WTC11 (cell line): ENCODE measurements around the gene POLR3H. TPM values are rescaled to one million over a fixed set of nuclear protein-coding genes. Genes with fewer than 3 reads are reported as not detected.

Experiments used
- ATAC-seq: fragments of 200-7000 bp; cut with Tn5 transposase; 2 replicates; pipeline ENCODE4 v1.10.0; 2021; ENCODE audit warnings: mild to moderate bottlenecking, moderate library complexity
- CTCF ChIA-PET: fragments of 300-600 bp; sonication (Branson Sonifier 250); formaldehyde crosslinking; loops from one replicate; lab custom pipeline; 2021; ENCODE audit warnings: antibody characterized with exemption; lab: Charles Lee
- POLR2A ChIA-PET: fragments of 350-600 bp; sonication (Branson Sonifier 250); formaldehyde crosslinking; loops from one replicate; lab custom pipeline; 2021; ENCODE audit warnings: antibody characterized with exemption; lab: Charles Lee
- DNase-seq: peaks from one replicate; pipeline ENCODE4 v3.0.0; 2021; ENCODE audit warnings: low spot score
- H3K27ac Mint-ChIP-seq: 2 replicates; pipeline ENCODE4 v1.8.0; 2021; ENCODE audit warnings: mixed read lengths
- H3K27me3 Mint-ChIP-seq: 2 replicates; pipeline ENCODE4 v1.8.0; 2021; ENCODE audit warnings: low read depth, mild to moderate bottlenecking, moderate library complexity, mixed read lengths
- H3K36me3 Mint-ChIP-seq: 2 replicates; pipeline ENCODE4 v1.8.0; 2021; ENCODE audit warnings: mixed read lengths
- H3K4me1 Mint-ChIP-seq: 2 replicates; pipeline ENCODE4 v1.8.0; 2022; ENCODE audit warnings: mixed read lengths
- H3K4me3 Mint-ChIP-seq: 2 replicates; pipeline ENCODE4 v1.8.0; 2021; ENCODE audit warnings: mild to moderate bottlenecking, moderate library complexity, mixed read lengths
- H3K9me3 Mint-ChIP-seq: 2 replicates; pipeline ENCODE4 v1.8.0; 2021; ENCODE audit warnings: mixed read lengths
- ATF1 ChIP-seq: sonication (generic); formaldehyde crosslinking; IDR thresholded peaks from 2 replicates; pipeline ENCODE4 v1.8.1; 2023; ENCODE audit warnings: mild to moderate bottlenecking, moderate library complexity, missing genetic modification reagents
- CREM ChIP-seq: sonication (generic); formaldehyde crosslinking; IDR thresholded peaks from 2 replicates; pipeline ENCODE4 v1.8.1; 2022; ENCODE audit warnings: mild to moderate bottlenecking, missing genetic modification reagents, moderate library complexity
- CTCF ChIP-seq: fragments of 200-600 bp; IDR thresholded peaks from 2 replicates; pipeline ENCODE4 v1.8.0; 2022; ENCODE audit warnings: antibody characterized with exemption
- GRHL2 ChIP-seq: fragments of 250-450 bp; sonication (Bioruptor Pico); IDR thresholded peaks from 2 replicates; pipeline ENCODE4 v1.8.0; 2022; ENCODE audit warnings: mild to moderate bottlenecking, moderate library complexity; ENCODE audit not compliant: insufficient replicate concordance, severe bottlenecking
- JUN ChIP-seq: sonication (generic); formaldehyde crosslinking; IDR thresholded peaks from 2 replicates; pipeline ENCODE4 v1.8.0; 2023; ENCODE audit warnings: mild to moderate bottlenecking, missing genetic modification reagents
- MAX ChIP-seq: sonication (generic); formaldehyde crosslinking; IDR thresholded peaks from 2 replicates; pipeline ENCODE4 v1.8.0; 2022; ENCODE audit warnings: mild to moderate bottlenecking, missing genetic modification reagents
- NFE2L1 ChIP-seq: sonication (generic); formaldehyde crosslinking; IDR thresholded peaks from 2 replicates; pipeline ENCODE4 v1.8.1; 2023; ENCODE audit warnings: missing genetic modification reagents
- NFYB ChIP-seq: sonication (generic); formaldehyde crosslinking; conservative IDR thresholded peaks from 2 replicates; pipeline ENCODE4 v1.8.0; 2022; ENCODE audit warnings: low read depth, missing genetic modification reagents
- TP53 ChIP-seq: sonication (generic); formaldehyde crosslinking; IDR thresholded peaks from 2 replicates; pipeline ENCODE4 v1.8.1; 2023; ENCODE audit warnings: mild to moderate bottlenecking, missing genetic modification reagents
- ZNF121 ChIP-seq: sonication (generic); formaldehyde crosslinking; IDR thresholded peaks from 2 replicates; pipeline ENCODE4 v1.8.0; 2023; ENCODE audit warnings: missing genetic modification reagents
- ZNF416 ChIP-seq: fragments of 250-450 bp; sonication (Bioruptor Pico); IDR thresholded peaks from 2 replicates; pipeline ENCODE4 v1.9.0; 2021; ENCODE audit warnings: mild to moderate bottlenecking, inconsistent platforms
- ZNF423 ChIP-seq: fragments of 250-450 bp; sonication (Bioruptor Pico); IDR thresholded peaks from 2 replicates; pipeline ENCODE4 v2.1.2; 2022; ENCODE audit warnings: mild to moderate bottlenecking, moderate library complexity
- ZNF532 ChIP-seq: fragments of 250-450 bp; sonication (Bioruptor Pico); IDR thresholded peaks from 2 replicates; pipeline ENCODE4 v1.9.0; 2021; ENCODE audit warnings: mild to moderate bottlenecking, borderline replicate concordance
- total RNA-seq: library from RNA; stranded (reverse); gene quantifications from 3 replicates; pipeline ENCODE4 v1.2.3, GENCODE V29; 2021
- TF ChIP-seq, protein P1 (sequence below): fragments of 250-450 bp; sonication (Bioruptor Pico); IDR thresholded peaks from 2 replicates; pipeline ENCODE4 v1.9.0; 2021; ENCODE audit warnings: mild to moderate bottlenecking
- TF ChIP-seq, protein P2 (sequence below): sonication (generic); formaldehyde crosslinking; IDR thresholded peaks from 2 replicates; pipeline ENCODE4 v1.8.1; 2022; ENCODE audit warnings: mild to moderate bottlenecking, moderate library complexity, missing genetic modification reagents
- TF ChIP-seq, protein P3 (sequence below): sonication (generic); formaldehyde crosslinking; IDR thresholded peaks from 2 replicates; pipeline ENCODE4 v1.8.0; 2023; ENCODE audit warnings: missing genetic modification reagents, mild to moderate bottlenecking, borderline replicate concordance
- TF ChIP-seq, protein P4 (sequence below): sonication (generic); formaldehyde crosslinking; IDR thresholded peaks from 2 replicates; pipeline ENCODE4 v1.8.1; 2023; ENCODE audit warnings: mild to moderate bottlenecking, missing genetic modification reagents
- TF ChIP-seq, protein P5 (sequence below): fragments of 250-450 bp; sonication (Bioruptor Pico); conservative IDR thresholded peaks from 2 replicates; pipeline ENCODE4 v1.9.0; 2021; ENCODE audit warnings: mild to moderate bottlenecking

Gene POLR3H
- total RNA-seq, 1 experiment from 2014 or later = 28.8 TPM

DNA sequence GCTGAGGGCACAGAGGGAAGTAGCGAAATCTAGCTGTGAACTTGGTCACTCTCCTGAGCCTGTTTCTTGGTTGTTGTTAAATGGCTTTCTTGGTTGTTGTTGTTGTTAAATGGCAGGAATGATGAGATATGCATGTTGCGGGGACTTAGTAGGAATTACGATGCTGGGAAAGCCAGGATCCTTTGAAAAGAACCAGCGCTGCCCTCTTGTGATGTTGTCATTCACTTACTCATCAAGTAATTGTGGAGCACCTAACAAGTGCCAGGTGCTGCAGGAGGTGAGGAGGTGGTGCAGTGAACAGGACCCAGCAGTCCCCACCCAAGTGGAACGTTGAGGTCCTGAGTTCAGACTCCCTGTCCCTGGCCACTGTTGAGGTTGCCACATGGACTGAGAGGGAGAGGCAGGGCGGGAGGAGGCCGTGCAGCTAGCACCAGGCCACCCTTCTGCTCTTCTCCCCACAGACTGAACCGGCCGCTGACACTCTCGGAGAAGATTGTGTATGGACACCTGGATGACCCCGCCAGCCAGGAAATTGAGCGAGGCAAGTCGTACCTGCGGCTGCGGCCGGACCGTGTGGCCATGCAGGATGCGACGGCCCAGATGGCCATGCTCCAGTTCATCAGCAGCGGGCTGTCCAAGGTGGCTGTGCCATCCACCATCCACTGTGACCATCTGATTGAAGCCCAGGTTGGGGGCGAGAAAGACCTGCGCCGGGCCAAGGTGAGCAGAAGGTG is 36.8 kb downstream of the POLR3H start (continued):
- TF ChIP-seq CTCF (no peak), ATF1 (CRISPR knock-in tag) (no peak), JUN (CRISPR knock-in tag) (no peak)
- TF ChIP-seq, all 79 proteins: peak for 0

GRCh38 chr22:41505511-41506220 is 38.6 kb downstream of the POLR3H start:
- Mint-ChIP-seq H3K27ac (no peak overlapping the region), H3K9me3 (no peaks in the 10 kb centered on the region), H3K36me3 (peaks cover 28% of the 10 kb centered on the region; the same call in 1 of the 2 replicates), H3K27me3 (no peaks in the 10 kb centered on the region), H3K4me3 (no peak overlapping the region), H3K4me1 (no peaks in the 10 kb centered on the region)
- CTCF ChIA-PET = interaction anchor here (0.7 to 3.3 kb wide), 4 partner anchors 12 to 102 kb away, joined by 3 to 11 read pairs (median 4); no protein-coding TSS in a partner anchor
- DNase-seq (no peak), ATAC-seq (no peak)
- TF ChIP-seq CREM (CRISPR knock-in tag) = no peak
- no peak for TF ChIP-seq ZNF121 (CRISPR knock-in tag)
- TF ChIP-seq MAX (CRISPR knock-in tag) = no peak
- TF ChIP-seq, protein P1, sequence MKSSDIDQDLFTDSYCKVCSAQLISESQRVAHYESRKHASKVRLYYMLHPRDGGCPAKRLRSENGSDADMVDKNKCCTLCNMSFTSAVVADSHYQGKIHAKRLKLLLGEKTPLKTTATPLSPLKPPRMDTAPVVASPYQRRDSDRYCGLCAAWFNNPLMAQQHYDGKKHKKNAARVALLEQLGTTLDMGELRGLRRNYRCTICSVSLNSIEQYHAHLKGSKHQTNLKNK (CRISPR knock-in tag) = no peak
- TF ChIP-seq ZNF416 (CRISPR knock-in tag) = no peak
- no peak for TF ChIP-seq GRHL2
- TF ChIP-seq, protein P2, sequence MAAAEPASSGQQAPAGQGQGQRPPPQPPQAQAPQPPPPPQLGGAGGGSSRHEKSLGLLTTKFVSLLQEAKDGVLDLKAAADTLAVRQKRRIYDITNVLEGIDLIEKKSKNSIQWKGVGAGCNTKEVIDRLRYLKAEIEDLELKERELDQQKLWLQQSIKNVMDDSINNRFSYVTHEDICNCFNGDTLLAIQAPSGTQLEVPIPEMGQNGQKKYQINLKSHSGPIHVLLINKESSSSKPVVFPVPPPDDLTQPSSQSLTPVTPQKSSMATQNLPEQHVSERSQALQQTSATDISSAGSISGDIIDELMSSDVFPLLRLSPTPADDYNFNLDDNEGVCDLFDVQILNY = no peak
- no peak for TF ChIP-seq ZNF532 (CRISPR knock-in tag)
- TF ChIP-seq TP53 = no peak
- TF ChIP-seq, protein P3, sequence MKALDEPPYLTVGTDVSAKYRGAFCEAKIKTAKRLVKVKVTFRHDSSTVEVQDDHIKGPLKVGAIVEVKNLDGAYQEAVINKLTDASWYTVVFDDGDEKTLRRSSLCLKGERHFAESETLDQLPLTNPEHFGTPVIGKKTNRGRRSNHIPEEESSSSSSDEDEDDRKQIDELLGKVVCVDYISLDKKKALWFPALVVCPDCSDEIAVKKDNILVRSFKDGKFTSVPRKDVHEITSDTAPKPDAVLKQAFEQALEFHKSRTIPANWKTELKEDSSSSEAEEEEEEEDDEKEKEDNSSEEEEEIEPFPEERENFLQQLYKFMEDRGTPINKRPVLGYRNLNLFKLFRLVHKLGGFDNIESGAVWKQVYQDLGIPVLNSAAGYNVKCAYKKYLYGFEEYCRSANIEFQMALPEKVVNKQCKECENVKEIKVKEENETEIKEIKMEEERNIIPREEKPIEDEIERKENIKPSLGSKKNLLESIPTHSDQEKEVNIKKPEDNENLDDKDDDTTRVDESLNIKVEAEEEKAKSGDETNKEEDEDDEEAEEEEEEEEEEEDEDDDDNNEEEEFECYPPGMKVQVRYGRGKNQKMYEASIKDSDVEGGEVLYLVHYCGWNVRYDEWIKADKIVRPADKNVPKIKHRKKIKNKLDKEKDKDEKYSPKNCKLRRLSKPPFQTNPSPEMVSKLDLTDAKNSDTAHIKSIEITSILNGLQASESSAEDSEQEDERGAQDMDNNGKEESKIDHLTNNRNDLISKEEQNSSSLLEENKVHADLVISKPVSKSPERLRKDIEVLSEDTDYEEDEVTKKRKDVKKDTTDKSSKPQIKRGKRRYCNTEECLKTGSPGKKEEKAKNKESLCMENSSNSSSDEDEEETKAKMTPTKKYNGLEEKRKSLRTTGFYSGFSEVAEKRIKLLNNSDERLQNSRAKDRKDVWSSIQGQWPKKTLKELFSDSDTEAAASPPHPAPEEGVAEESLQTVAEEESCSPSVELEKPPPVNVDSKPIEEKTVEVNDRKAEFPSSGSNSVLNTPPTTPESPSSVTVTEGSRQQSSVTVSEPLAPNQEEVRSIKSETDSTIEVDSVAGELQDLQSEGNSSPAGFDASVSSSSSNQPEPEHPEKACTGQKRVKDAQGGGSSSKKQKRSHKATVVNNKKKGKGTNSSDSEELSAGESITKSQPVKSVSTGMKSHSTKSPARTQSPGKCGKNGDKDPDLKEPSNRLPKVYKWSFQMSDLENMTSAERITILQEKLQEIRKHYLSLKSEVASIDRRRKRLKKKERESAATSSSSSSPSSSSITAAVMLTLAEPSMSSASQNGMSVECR (CRISPR knock-in tag) = no peak
- TF ChIP-seq, protein P4, sequence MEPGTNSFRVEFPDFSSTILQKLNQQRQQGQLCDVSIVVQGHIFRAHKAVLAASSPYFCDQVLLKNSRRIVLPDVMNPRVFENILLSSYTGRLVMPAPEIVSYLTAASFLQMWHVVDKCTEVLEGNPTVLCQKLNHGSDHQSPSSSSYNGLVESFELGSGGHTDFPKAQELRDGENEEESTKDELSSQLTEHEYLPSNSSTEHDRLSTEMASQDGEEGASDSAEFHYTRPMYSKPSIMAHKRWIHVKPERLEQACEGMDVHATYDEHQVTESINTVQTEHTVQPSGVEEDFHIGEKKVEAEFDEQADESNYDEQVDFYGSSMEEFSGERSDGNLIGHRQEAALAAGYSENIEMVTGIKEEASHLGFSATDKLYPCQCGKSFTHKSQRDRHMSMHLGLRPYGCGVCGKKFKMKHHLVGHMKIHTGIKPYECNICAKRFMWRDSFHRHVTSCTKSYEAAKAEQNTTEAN (CRISPR knock-in tag) = no peak
- TF ChIP-seq, protein P5, sequence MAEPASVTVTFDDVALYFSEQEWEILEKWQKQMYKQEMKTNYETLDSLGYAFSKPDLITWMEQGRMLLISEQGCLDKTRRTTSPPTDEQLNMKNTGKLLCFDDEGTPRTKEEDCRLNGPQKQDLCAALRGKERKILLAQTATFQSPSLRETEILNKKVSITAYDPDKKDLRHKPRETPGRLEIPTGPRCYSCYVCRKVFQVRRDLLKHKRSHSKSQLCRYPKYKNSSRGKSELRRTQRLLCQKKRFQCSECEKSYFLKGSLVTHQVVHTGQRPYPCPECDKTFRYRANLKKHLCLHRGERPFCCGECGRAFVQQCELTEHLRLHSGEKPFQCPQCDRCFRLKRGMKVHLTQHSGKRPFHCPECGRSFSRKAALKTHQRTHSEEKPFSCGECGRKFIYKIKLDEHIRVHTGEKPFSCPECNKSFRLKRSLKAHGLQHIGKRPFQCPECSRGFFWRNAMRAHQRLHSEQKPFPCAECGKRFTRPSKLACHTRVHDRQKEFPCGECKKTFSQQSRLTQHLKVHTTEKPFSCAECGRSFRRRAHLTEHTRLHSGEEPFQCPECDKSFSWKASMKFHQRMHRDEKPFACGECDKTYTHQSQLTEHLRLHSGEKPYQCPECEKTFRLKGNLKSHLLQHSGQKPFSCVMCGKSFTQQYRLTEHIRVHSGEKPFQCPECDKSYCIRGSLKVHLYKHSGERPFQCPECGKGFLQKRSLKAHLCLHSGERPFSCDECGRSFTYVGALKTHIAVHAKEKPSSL = no peak
- no peak for TF ChIP-seq NFYB (CRISPR knock-in tag)
- TF ChIP-seq ZNF423 (CRISPR knock-in tag) = no peak
- TF ChIP-seq NFE2L1 (CRISPR knock-in tag) = no peak
- POLR2A ChIA-PET = interaction anchor here (0.6 to 1.4 kb wide), 3 partner anchors 24 to 57 kb away, joined by 3 to 7 read pairs (median 4); partner anchors contain the start of genes ACO2 and PHF5A
